Suprapubic skin (tissue), 4 donors: ENCODE data around the gene PTPRJ.

ENCODE experiments used
- CTCF ChIP-seq, 2 donors: fragments of 200-600 bp in 1 of 2; fragments of 450-650 bp in 1 of 2; sonication (generic) in 1 of 2; IDR thresholded peaks; one replicate each; pipeline ENCODE4 v1.5.1; 2016 to 2019; ENCODE audit warnings: antibody characterized with exemption in 2 of 2, mild to moderate bottlenecking in 1 of 2, moderate library complexity in 1 of 2
- POLR2A ChIP-seq, 2 donors: fragments of 450-650 bp; IDR thresholded peaks; one replicate each; pipeline ENCODE4 v1.6.1; 2017; ENCODE audit warnings: antibody characterized with exemption in 2 of 2, mild to moderate bottlenecking in 2 of 2, moderate library complexity in 2 of 2
- POLR2AphosphoS5 ChIP-seq, 3 donors: sonication (generic); formaldehyde crosslinking; IDR thresholded peaks; one replicate each; pipeline ENCODE4 v1.6.1; 2017; ENCODE audit warnings: antibody characterized with exemption in 3 of 3

GRCh38 chr11:48193876-48194275, 213.5 kb downstream of the PTPRJ start:
- TF ChIP-seq CTCF (IDR thresholded peaks at IDR 0.05) (no peak), POLR2AphosphoS5 (IDR thresholded peaks at IDR 0.05) (no peak), POLR2A (IDR thresholded peaks at IDR 0.05) (no peak)
